Fibroblast of gingiva (primary cell): ENCODE measurements around the gene USH2A.

Experiments
- DNase-seq: peaks from one replicate; pipeline ENCODE4 v3.0.0-alpha.2; 2011; ENCODE audit warnings: low read depth

USH2A gene, protein sequence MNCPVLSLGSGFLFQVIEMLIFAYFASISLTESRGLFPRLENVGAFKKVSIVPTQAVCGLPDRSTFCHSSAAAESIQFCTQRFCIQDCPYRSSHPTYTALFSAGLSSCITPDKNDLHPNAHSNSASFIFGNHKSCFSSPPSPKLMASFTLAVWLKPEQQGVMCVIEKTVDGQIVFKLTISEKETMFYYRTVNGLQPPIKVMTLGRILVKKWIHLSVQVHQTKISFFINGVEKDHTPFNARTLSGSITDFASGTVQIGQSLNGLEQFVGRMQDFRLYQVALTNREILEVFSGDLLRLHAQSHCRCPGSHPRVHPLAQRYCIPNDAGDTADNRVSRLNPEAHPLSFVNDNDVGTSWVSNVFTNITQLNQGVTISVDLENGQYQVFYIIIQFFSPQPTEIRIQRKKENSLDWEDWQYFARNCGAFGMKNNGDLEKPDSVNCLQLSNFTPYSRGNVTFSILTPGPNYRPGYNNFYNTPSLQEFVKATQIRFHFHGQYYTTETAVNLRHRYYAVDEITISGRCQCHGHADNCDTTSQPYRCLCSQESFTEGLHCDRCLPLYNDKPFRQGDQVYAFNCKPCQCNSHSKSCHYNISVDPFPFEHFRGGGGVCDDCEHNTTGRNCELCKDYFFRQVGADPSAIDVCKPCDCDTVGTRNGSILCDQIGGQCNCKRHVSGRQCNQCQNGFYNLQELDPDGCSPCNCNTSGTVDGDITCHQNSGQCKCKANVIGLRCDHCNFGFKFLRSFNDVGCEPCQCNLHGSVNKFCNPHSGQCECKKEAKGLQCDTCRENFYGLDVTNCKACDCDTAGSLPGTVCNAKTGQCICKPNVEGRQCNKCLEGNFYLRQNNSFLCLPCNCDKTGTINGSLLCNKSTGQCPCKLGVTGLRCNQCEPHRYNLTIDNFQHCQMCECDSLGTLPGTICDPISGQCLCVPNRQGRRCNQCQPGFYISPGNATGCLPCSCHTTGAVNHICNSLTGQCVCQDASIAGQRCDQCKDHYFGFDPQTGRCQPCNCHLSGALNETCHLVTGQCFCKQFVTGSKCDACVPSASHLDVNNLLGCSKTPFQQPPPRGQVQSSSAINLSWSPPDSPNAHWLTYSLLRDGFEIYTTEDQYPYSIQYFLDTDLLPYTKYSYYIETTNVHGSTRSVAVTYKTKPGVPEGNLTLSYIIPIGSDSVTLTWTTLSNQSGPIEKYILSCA (N-terminal part only)

DNA sequence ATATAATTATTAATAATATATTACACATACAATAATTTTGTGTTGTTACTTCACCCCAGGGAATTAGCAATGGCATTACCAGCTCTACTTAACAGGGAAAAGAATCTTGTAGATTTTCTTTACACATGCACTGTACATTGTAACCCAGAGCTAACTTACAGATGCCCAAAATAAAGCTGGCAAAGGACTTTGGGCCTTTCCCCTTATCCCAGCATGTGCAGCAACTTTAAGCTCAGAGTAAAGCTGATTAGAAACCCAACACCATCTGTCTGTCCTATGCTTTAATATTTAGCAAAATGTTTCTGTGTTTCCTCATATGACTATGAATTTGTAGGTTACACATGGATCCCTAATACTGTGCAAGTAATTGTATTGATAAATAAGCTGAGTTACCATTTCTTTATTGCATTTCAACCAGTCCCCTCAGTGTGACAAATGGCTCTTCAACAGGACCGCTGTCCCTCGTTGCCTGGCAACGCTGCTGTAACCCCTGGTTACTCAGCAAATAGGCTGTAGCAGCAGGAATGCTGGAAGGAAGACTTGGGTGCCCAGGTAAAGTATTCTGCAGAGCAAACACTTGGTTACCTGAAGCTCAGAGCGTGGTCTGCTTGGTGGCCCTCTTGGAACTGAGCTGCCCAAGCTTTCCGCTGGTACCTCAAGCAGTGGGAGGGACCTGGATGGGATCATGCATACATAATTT is at the start of gene USH2A:
Gene USH2A, minus strand, starts transcription at position 628 of the 700 bp plus-strand sequence. CDS start 1,112 bp downstream, outside the sequence.
- DNase-seq = no peak

DNA sequence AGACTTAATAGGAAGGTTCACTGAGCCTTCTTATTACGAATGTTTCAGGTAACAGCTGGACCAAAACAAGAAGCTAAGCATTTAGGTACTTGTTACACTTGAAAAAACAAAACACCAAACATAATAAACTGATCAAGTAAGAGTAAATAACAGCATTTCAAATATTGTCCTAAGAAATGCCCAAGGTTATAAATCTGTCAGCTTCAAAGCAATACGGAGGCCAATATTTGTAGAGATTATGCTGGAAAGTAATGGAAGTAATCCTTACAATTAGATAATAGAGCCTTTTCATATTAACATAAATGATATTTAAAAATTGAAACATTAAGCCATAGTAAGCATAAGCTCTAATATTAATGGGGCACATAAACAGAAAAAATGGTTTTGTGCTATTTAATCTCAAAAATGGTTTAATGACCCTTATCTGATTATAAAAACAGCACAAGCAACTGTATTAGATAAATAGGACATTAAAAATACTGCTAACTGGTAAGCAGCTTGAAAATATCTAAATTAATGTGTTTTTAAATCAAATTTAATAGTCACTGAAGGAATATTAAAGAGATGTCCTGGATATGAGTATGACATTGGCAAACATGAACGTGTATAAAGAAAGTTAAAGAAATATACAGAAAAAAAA is 43.0 kb upstream of the USH2A start:
- DNase-seq = no peak

DNA sequence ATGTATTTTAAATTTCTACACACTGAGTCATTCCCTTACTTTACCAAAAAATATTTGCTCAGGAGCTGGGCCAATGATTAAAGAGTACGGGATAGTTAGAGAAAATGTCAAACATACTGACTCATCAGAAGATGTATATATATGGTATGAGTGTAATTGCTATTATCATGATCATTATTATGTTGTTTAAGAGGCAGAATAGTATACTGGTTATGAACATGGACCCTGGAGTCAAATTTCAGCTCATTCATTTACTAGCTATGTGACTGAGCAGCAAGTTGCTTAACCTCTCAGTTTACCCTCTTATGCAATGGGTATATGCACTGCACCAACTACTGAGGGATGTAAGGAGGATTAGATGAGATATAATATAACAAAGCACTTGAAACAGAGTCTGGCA is 41.2 kb upstream of the USH2A start:
- peak; percentile 92 for DNase-seq

DNA sequence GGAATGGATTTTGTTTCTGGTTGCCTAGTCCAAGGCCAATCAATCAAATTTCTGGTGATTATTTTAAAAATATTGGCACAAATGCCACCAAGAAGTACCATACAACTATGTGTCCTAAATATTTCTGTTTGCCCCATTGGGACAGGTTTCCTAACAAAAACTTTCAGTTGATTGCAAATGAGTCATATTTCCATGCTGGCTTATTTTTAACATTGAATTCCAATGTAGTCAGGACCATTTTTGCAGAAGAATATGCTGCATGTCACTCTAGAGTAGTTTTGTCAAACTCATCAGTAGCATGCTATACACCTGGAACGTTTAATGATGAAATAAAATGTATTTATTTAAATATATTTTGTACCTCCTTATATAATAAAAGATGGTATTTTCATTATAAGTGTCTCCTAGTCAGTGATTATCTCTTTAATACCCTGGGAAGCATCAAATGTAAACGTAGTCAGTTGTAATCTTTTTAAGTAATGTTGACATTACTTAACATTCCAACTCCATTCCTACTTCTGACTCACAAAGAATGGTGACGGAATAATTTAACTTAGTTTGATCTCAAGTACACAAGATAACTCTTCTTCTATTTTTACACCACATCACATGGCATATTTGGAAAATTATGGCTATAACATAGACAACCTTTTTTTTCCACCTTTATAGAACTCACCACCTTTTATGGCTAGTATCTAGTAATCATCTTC is 39.0 kb upstream of the USH2A start:
- DNase-seq = peak; percentile 29

DNA sequence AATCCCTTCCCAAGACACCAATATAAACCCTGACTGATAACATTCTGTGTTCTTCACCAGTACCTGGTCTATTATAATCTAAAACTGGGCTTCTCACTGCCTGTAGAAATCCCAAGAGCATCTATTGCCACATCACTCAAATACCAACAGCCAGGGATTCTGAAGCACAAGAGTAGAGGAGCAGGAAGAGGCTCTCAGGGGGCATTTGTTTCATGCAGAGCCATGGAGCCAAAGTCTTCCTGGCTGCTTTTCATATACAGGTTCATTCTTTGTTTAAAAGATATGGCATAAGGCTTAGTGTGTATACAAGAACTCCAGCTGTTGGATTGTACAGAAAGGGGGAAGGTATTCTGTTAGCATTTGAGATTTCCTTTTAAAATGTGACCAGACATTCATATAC is 38.2 kb upstream of the USH2A start:
- peak; percentile 24 for DNase-seq

DNA sequence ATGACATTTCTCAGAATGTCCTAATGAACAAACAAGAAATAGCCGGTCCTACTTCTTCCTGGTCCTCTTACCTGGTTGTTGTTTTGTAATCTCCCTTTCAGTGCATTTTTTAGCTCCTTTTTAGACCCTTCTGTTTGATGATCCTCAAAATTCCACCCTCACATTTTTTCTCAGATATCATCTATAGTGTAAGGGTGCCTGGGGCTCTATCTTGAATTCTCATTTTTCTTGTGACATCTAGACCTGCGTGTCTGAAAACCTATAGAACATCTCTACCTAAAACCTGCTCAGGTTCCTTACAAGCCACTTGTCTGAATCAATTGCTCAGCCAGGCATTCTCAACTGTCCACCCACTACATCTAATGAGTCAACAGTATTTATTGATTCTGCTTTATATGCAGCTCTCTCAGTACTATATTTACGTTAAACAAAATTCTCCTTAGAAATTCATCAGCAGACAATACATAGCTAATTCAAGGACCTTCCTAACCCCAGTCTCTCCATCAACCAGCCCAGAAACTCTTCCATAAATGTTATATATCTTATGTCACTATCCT is 36.5 kb upstream of the USH2A start:
- DNase-seq = no peak

DNA sequence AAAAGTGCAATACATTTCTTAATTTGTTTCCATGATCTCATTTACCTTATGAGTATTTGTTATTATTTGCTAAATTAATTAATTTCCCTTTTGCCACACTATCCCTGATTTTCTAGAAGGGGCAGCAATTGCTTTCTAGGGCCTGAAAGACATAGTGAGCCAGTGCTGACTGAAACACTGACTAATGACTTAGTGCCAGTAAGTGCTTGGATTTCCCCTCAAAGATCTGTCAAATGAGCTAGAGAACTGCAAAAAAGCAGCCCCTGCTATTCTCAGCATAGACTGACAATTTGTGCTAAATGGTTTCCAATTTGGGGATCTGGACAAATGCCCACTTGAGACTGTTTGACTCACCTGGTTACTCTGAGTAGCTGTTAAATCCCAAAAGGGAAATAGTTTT is 35.6 kb upstream of the USH2A start:
- DNase-seq = no peak

DNA sequence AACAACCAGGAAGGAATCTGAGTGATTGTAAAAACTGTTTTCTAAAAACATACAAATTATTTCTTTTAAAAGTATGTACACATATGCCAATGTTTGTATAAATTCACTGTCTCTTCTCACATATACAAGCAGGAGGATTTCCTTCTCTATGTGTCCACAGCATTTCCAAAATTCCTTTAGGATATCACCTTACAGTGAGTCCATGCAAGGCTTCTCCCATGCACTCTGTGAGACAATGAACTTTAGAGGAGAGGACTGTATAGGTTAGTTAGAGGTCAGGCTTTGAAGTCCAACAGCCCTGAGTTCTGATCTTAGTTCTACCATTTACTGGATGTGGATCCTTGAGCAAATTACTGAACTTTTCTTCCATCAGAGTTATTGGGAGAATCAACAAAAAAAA is 34.1 kb upstream of the USH2A start:
- DNase-seq = peak; percentile 43

DNA sequence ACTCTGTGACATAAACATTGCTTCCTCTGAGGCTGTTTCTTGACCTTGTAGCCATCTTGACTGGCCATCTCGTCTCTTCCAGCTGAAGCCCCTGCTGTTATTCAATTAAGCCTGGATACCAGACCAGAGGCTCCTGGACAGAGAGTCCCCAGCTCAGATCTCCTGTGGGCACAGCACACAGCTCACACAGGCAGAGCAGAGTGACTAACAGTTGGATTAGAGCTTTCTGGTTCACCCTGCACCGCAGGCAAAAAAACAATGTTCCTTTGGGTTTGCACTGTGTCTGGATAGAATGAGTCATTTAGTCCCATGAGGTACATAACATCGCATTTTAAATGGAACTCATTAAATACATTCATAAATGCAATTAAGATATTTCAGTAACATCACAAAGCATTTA is 33.4 kb upstream of the USH2A start:
- peak; percentile 60 for DNase-seq

DNA sequence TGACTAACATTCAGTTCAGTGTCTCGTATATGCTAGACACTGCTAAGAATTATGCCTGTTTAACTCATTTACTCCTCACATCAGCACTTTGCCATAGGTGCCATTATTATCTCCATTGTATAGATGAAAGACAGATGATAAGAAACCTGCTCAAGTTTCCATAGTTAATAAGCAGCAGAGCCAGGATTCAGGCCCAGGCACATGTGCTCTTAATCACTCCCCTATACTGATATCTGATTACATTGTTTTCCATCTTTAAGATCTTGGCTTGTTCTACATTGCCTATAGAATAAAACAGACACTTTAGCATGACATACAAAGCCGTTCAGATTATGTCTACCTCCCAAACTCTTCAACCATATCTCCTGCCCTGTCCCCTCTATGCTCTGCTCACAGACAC is 30.5 kb upstream of the USH2A start:
- DNase-seq = no peak

DNA sequence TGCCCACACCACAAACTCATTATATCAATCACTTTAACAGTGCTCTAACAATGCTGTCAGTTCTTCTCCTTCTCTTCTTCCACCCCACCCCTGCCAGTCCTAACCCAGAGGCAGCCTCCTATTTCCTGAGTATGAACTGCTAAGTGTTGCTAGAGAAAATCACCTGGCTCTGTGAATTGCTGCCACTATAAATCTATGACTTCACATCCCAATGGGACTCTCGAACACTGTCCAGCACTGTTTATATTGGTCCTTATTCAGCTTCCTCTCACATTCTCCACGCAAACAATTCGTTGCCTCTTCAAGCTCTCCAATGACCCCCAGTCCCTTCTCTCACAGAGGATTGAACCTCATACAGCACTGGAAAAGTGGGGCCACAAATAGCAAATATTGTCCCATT is 27.0 kb upstream of the USH2A start:
- no peak for DNase-seq

DNA sequence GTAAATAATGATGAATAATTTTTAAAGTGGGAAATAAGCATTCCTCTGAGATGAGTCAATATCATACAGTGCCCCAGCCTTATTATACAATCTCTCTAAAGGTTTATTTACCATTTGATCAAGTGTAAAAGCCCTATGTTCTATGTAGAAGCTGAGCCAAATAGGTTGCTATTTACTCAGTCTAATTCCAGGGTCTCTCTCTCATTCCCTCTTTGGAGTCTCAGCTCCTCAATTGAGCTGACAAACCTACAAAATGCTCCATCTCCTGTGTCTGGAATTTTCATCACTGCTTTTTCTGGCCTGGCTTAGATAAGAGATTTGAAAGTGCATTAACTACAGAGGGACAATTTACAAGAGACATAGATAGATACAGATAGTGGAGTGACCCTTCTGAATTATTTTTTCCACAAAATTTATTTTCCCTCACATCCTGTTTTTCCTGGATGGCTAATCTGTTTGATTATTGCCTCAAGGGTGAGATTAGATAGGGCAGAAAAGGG is 24.8 kb upstream of the USH2A start:
- no peak for DNase-seq

DNA sequence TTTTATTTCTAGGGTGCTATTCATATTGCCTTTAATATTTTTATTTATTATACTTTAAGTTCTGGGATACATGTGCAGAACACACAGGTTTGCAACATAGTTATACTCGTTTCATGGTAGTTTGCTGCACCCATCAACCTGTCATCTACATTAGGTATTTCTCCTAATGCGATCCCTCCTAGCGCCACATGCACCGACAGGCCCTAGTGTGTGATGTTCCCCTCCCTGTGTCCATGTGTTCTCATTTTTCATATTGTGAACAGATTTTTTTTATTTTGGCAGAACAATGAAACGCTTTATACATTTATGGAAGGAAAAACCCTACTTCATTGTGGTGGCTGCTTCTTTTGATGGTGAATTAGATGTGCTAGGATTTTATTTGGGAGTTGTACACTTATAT is 14.4 kb upstream of the USH2A start:
- DNase-seq = no peak

DNA sequence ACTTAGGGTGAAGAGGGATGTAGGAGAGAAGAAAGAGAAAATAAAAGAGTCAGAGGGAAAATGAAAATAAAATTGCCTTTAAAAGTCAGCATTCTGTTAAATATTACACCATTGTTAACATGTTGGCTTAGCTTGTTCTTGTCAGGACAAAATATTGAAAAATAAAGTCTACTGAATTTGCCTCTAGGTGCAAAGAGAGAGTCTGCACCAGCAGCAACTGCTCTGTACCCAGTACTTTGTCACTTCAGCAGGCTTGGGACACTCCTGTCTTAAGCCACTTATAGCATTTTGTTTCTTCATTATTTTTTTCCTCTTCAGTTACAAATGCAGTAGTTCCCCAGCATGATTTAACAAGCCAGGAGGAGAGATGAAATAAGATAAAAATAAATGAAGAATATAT is 11.0 kb upstream of the USH2A start:
- no peak for DNase-seq

DNA sequence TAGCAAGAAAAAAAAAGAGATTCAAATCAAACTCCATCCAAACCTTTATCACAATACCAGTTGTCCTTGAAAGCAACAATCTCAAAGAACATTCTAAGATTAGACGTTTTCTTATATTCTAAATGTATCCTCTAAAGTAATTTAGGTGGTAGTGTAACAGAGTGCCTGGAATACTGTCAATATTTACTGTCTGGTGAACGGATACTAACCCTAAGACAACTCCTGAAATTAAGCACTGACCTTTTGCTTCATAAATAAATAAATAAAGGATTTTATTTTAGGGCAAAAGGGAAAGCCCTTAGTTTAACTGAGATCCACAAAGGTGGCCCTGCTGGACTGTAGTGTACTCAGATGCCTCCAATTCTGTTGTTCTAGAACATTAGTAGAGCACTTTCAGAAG is 9.9 kb upstream of the USH2A start:
- DNase-seq = no peak

DNA sequence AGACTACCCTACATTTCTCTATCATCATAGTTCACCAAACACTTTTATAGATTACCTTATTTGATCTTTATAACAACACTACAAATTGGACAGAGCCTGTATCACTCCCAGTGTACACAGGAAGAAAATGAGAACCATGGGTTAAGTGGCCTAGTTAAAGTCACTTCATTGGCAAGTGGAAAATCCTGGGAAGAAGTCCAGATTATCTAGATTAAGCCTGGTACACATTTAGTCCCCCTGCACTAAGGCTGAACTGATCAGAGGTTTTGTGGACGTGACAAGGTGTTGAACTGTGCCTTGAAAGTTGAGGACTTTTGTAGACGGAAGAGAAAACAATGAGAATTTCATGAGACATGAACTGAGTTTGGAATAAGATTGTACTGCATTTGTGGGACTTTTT is 7.5 kb upstream of the USH2A start:
- DNase-seq = no peak

DNA sequence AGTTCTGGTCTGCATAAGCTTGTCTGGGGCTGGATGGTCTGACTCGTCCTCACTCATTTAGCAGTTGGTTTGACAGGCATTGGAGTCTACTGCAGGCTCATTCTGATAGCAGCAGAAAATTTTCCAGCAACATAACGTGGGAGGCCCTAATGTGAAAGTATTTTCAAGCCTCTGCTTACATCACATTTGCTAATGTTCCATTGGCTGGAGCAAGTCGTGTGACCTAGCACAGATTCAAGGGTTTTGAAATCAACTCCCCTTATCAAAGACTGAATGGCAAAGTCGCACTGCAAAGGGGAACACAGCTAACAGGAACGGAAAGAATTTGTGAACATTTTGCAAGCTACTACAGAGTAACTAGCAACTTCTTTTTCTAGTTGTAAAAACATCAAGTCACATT is 2.3 kb upstream of the USH2A start:
- DNase-seq = no peak

DNA sequence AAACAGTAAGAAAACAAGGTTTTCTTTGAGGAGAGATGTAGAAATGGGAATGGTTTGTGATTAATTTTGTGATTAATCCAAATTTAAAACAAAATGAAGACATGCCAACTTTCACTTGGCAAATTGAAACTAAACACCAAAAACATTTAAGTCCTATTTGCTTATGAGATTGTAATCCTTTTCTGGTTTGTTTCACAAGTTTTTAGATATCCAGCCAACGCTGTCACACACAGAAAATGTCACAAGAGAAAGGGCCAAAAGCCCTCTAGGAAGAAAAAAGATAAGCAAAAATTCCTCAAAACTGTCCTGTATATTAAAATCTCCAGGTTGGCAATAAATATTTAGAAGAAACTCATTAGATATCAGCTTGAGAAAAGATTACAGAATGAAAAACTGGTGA is 2.5 kb downstream of the USH2A start:
- DNase-seq = no peak

DNA sequence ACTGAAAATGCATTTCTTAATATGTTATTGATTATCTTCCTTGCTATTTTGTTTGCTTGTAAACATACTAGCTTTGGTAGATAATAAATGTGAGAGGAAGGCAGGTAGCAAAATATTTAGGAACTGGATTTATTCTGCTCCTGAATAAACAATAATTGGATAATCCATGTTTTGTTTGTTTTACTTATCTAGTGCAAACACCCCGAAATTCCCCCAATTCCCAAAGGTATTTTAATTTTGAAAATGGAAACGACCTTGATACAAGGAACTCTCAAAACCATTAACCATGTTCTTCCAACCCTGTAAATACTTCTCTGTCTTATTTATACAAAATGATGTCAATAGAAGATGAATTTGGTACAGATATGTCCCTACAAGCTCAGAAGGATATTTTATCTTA is 3.0 kb downstream of the USH2A start:
- no peak for DNase-seq

DNA sequence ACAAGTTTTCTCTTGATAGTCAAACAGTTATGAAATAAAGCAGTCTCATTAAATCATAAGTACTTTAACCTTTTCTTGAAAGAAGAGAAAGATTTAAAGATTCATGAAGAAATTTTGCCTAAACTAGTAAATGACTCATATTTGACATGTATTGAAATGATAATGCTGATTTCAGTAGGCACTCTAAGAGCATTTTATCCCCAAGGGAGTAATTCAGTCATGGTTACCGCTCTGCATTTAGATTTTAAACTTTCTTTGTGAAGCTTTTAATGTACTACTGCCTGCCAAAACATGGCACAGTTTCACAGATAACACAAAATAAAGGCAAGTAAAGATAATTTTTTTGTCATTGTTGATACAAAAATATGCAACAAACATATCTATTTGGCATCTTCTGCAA is 6.8 kb downstream of the USH2A start:
- DNase-seq = no peak
